A549 (cell line): Measurements from ENCODE around the gene ADCYAP1R1. TPM values are rescaled to one million over a fixed set of nuclear protein-coding genes. Genes with fewer than 3 reads are reported as not detected.
A peak's percentile ranks its signal among the peaks of the same experiment; 100 is the strongest.

ENCODE experiments used
- ATAC-seq, 2 experiments: fragments of 200-7000 bp in 1 of 2; fragments of >200 bp in 1 of 2; cut with Nextera tagmentation in 1 of 2; cut with Tn5 transposase in 1 of 2; 3 replicates each; pipeline versions ENCODE4 v1.8.0 to v1.9.1; 2018 to 2020; ENCODE audit warnings: mild to moderate bottlenecking in 1 of 2, moderate library complexity in 1 of 2
- CTCF ChIA-PET: fragments of 300-600 bp; sonication (Branson Sonifier 250); formaldehyde crosslinking; extraction: SDS; loops from one replicate; lab custom pipeline; 2021; ENCODE audit warnings: antibody characterized with exemption, inconsistent platforms; lab: Yijun Ruan, JAX
- POLR2A ChIA-PET: fragments of 350-600 bp; formaldehyde crosslinking; extraction: SDS; loops from one replicate; lab custom pipeline; 2021; ENCODE audit warnings: antibody characterized with exemption, inconsistent platforms; lab: Yijun Ruan, JAX
- DNase-seq, 2 experiments: peaks; one replicate each; pipeline versions ENCODE4 v3.0.0 to v3.0.0-alpha.2; 2011 to 2016; ENCODE audit warnings: low read depth in 1 of 2, low spot score in 1 of 2
- FAIRE-seq: peaks from 2 replicates; lab custom pipeline; 2011; peaks lifted over from hg19 to GRCh38; lab: Jason Lieb, UNC
- H3K27ac ChIP-seq, 2 experiments: fragments of >200 bp; sonication (Bioruptor Twin); formaldehyde crosslinking; 3 replicates each; pipeline ENCODE4 v1.5.1; 2016 to 2017
- H3K4me1 ChIP-seq: fragments of >200 bp; sonication (Bioruptor Twin); formaldehyde crosslinking; 3 replicates; pipeline ENCODE4 v1.6.1; 2016
- H3K4me2 ChIP-seq: fragments of >200 bp; sonication (Bioruptor Twin); formaldehyde crosslinking; 3 replicates; pipeline ENCODE4 v1.6.1; 2016
- H3K4me3 ChIP-seq: fragments of >200 bp; sonication (Bioruptor Twin); formaldehyde crosslinking; 3 replicates; pipeline ENCODE4 v1.5.1; 2016
- H3K9me3 ChIP-seq: fragments of >200 bp; sonication (Bioruptor Twin); formaldehyde crosslinking; 3 replicates; pipeline ENCODE4 v1.6.1; 2016
- CHD4 ChIP-seq: fragments of 200-600 bp; sonication (generic); IDR thresholded peaks from 2 replicates; pipeline ENCODE4 v1.6.1; 2016; ENCODE audit warnings: antibody characterized with exemption, mild to moderate bottlenecking, borderline replicate concordance
- ESRRA ChIP-seq: fragments of 150-350 bp; IDR thresholded peaks from 2 replicates; pipeline ENCODE4 v1.6.1; 2014; ENCODE audit warnings: mild to moderate bottlenecking, low read length, borderline replicate concordance
- FOSB ChIP-seq: fragments of 250-450 bp; sonication (Bioruptor Pico); IDR thresholded peaks from 2 replicates; pipeline ENCODE4 v1.5.0; 2020; ENCODE audit warnings: mild to moderate bottlenecking, moderate library complexity
- FOSL2 ChIP-seq, 2 experiments: fragments of 450-650 bp in 1 of 2; fragments of >200 bp in 1 of 2; sonication (Bioruptor Twin) in 1 of 2; formaldehyde crosslinking; IDR thresholded peaks; 2 replicates each; pipeline versions ENCODE4 v1.5.0 to v1.6.1; 2016 to 2020; ENCODE audit warnings: mild to moderate bottlenecking in 1 of 2, moderate library complexity in 1 of 2
- FOXS1 ChIP-seq: fragments of 250-450 bp; sonication (Bioruptor Pico); IDR thresholded peaks from 2 replicates; pipeline ENCODE4 v1.5.0; 2020; ENCODE audit warnings: mild to moderate bottlenecking, moderate library complexity
- HDAC2 ChIP-seq: fragments of 200-600 bp; sonication (generic); IDR thresholded peaks from 2 replicates; pipeline ENCODE4 v1.6.1; 2016
- HOXB5 ChIP-seq: fragments of 250-450 bp; sonication (Bioruptor Pico); IDR thresholded peaks from 2 replicates; pipeline ENCODE4 v1.5.0; 2020; ENCODE audit warnings: mild to moderate bottlenecking, moderate library complexity
- KDM1A ChIP-seq: fragments of 200-600 bp; sonication (generic); IDR thresholded peaks from 2 replicates; pipeline ENCODE4 v1.6.1; 2016; ENCODE audit warnings: low read depth, mild to moderate bottlenecking
- MAFK ChIP-seq: fragments of 450-650 bp; IDR thresholded peaks from 2 replicates; pipeline ENCODE4 v1.6.1; 2014; ENCODE audit not compliant: partially characterized antibody
- MAZ ChIP-seq: fragments of 150-350 bp; IDR thresholded peaks from 2 replicates; pipeline ENCODE4 v1.6.1; 2014; ENCODE audit warnings: antibody characterized with exemption, low read depth, low read length, borderline replicate concordance
- NFE2L2 ChIP-seq: fragments of 150-350 bp; conservative IDR thresholded peaks from 2 replicates; pipeline ENCODE4 v1.6.1; 2014; ENCODE audit warnings: low read length
- NPAS2 ChIP-seq: fragments of 250-450 bp; sonication (Bioruptor Pico); IDR thresholded peaks from 2 replicates; pipeline ENCODE4 v1.8.0; 2022; ENCODE audit warnings: mild to moderate bottlenecking, moderate library complexity, borderline replicate concordance
- RAD21 ChIP-seq, 2 experiments: fragments of >200 bp in 1 of 2; sonication (Bioruptor Twin) in 1 of 2; formaldehyde crosslinking in 1 of 2; IDR thresholded peaks in 1 of 2; conservative IDR thresholded peaks in 1 of 2; 2 replicates in 1 of 2; 3 replicates in 1 of 2; pipeline ENCODE4 v1.6.1; 2012 to 2018; ENCODE audit warnings: inconsistent platforms in 1 of 2
- RNF2 ChIP-seq: fragments of 200-600 bp; sonication (generic); IDR thresholded peaks from 2 replicates; pipeline ENCODE4 v1.6.1; 2016; ENCODE audit warnings: low read depth, mild to moderate bottlenecking, antibody characterized with exemption, moderate library complexity, borderline replicate concordance
- SMC3 ChIP-seq: fragments of >200 bp; sonication (Bioruptor Twin); formaldehyde crosslinking; IDR thresholded peaks from 3 replicates; pipeline ENCODE4 v1.6.1; 2018; ENCODE audit warnings: inconsistent platforms
- ZC3H11A ChIP-seq: fragments of 450-650 bp; IDR thresholded peaks from 2 replicates; pipeline ENCODE4 v1.6.1; 2014; ENCODE audit warnings: antibody characterized with exemption, mild to moderate bottlenecking
- ZNF302 ChIP-seq: fragments of 250-450 bp; sonication (Bioruptor Pico); IDR thresholded peaks from 2 replicates; pipeline ENCODE4 v1.9.0; 2021; ENCODE audit warnings: inconsistent platforms, mild to moderate bottlenecking, moderate library complexity
- WGBS: methylation state at CpG from one replicate; pipeline ENCODE4 v1.1.6; 2017; ENCODE audit errors: missing lambda C conversion rate; 5-methylcytosine and 5-hydroxymethylcytosine counted together
- polyA plus RNA-seq, 4 experiments: library from polyadenylated mRNA; depleted of rRNA in 3 of 4; stranded (reverse); fragments of >200 nt; fragmentation: RNase III in 1 of 4; extraction: RNeasy Plus Mini Kit Qiagen cat#74134 plus additional on column Dnase treatment in 1 of 4; gene quantifications; 2 replicates in 3 of 4; 3 replicates in 1 of 4; pipeline ENCODE4 v1.2.3, GENCODE V29; 2011 to 2017
- TF ChIP-seq, protein P1 (sequence below): IDR thresholded peaks from 2 replicates; pipeline ENCODE4 v1.6.1; 2012
- TF ChIP-seq, protein P2 (sequence below): fragments of 250-450 bp; sonication (Bioruptor Pico); IDR thresholded peaks from 2 replicates; pipeline ENCODE4 v1.5.0; 2021; ENCODE audit warnings: mild to moderate bottlenecking, moderate library complexity, borderline replicate concordance
- TF ChIP-seq, protein P3 (sequence below): fragments of >200 bp; sonication (Bioruptor Twin); formaldehyde crosslinking; IDR thresholded peaks from 2 replicates; pipeline ENCODE4 v1.6.1; 2016
- TF ChIP-seq, protein P4 (sequence below): fragments of 150-350 bp; IDR thresholded peaks from 2 replicates; pipeline ENCODE4 v1.6.1; 2014; ENCODE audit warnings: low read depth, mild to moderate bottlenecking, low read length
- TF ChIP-seq, protein P5 (sequence below): fragments of 450-650 bp; IDR thresholded peaks from 2 replicates; pipeline ENCODE4 v1.6.1; 2014; ENCODE audit warnings: antibody characterized with exemption
- TF ChIP-seq, protein P6 (sequence below): fragments of >200 bp; sonication (Bioruptor Twin); formaldehyde crosslinking; IDR thresholded peaks from 3 replicates; pipeline ENCODE4 v1.5.1; 2016

Gene ADCYAP1R1
- polyA plus RNA-seq, 2 of the 4 experiments (the other 2 are of a cell fraction) = 0.01 TPM; not detected in 1

DNA sequence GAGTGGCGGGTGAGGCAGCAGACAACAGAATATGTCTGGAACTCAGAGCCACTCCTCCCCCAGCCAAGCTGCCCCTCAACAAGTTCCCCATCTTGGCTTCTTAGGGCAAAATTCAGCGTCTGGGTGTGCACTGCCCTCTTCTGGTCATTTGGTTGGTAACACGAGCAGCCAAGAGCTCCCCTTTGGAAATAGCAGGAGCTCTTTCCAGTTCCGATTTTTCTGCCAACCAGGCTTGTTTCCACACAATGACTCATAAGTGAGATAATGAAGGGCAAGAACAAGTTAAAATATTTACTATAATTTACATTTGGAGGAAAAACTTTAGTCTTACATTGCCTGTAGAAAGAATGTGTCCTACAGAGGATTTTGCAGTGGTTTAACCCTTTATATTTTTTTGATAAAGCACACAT is 70.5 kb downstream of the ADCYAP1R1 start:
- POLR2A ChIA-PET = interaction anchor here (0.5 to 0.6 kb wide), 2 partner anchors 138 to 245 kb away, joined by 3 to 4 read pairs; no protein-coding TSS in a partner anchor
- FAIRE-seq = peak; percentile 7
- H3K4me1 ChIP-seq = no peaks in the 10 kb centered on the region

DNA sequence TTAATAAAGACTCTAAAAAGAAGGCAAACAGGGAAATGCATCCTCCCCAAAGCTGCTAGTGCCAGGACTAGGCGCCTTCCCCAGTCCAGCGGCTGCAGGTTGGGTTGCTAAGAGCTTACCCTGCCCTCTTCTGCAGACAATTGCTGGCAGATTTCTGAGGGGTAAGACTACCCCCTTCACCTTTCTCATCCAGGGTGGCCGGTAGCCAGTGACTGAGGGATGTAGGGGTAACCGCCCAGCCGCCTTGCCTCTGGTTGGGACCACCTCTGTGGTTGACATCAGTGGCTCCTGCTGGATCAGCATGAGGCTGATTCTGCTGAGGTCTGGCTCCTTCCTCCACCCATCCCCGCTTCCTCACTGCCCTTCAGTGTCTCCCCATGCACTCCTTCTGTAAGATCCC is 71.2 kb downstream of the ADCYAP1R1 start:
- no peak overlapping the region for H3K27ac ChIP-seq
- no peak for DNase-seq
- H3K9me3 ChIP-seq = no peaks in the 10 kb centered on the region
- ATAC-seq = no peak
- no peak overlapping the region for H3K4me2 ChIP-seq
- ChIA-PET CTCF (interaction anchor here (0.6 to 13.0 kb wide), 59 partner anchors 8 to 1109 kb away, joined by 3 to 319 read pairs (median 5); partner anchors contain the start of gene GHRHR), POLR2A (interaction anchor here (0.5 kb wide), 1 partner anchor 246 kb away, joined by 3 read pairs; no protein-coding TSS in a partner anchor)
- WGBS = 44% methylated on average over 6 of the region's 6 CpGs
- no peaks in the 10 kb centered on the region for H3K4me1 ChIP-seq
- no peak overlapping the region for H3K4me3 ChIP-seq
- TF ChIP-seq, protein P1, sequence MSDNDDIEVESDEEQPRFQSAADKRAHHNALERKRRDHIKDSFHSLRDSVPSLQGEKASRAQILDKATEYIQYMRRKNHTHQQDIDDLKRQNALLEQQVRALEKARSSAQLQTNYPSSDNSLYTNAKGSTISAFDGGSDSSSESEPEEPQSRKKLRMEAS = no peak
- no peak for TF ChIP-seq KDM1A
- TF ChIP-seq, protein P2, sequence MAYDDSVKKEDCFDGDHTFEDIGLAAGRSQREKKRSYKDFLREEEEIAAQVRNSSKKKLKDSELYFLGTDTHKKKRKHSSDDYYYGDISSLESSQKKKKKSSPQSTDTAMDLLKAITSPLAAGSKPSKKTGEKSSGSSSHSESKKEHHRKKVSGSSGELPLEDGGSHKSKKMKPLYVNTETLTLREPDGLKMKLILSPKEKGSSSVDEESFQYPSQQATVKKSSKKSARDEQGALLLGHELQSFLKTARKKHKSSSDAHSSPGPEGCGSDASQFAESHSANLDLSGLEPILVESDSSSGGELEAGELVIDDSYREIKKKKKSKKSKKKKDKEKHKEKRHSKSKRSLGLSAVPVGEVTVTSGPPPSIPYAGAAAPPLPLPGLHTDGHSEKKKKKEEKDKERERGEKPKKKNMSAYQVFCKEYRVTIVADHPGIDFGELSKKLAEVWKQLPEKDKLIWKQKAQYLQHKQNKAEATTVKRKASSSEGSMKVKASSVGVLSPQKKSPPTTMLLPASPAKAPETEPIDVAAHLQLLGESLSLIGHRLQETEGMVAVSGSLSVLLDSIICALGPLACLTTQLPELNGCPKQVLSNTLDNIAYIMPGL (CRISPR knock-in tag) = no peak
- no peak for TF ChIP-seq CHD4
- no peak for FAIRE-seq

More for the DNA sequence above, 70.5 kb downstream of the ADCYAP1R1 start:
- TF ChIP-seq FOXS1 (CRISPR knock-in tag) (no peak), FOSL2 (IDR thresholded peaks at IDR 0.05) (no peak), FOSL2 (CRISPR knock-in tag; IDR thresholded peaks at IDR 0.05) (peak; percentile 58), RNF2 (no peak), HOXB5 (CRISPR knock-in tag) (no peak), ZNF302 (no peak), HDAC2 (no peak), NFE2L2 (no peak), KDM1A (no peak), MAFK (peak; percentile 57), FOSB (CRISPR knock-in tag) (no peak), MAZ (no peak), SMC3 (peak; percentile 91), NPAS2 (CRISPR knock-in tag) (no peak), RAD21 (conservative IDR thresholded peaks at IDR 0.05 in 1 of 2, IDR thresholded peaks at IDR 0.05 in 1 of 2) (peak; percentile 86 to 87), ESRRA (no peak), ZC3H11A (no peak)
- TF ChIP-seq, protein P2 (CRISPR knock-in tag) = no peak
- TF ChIP-seq, protein P3, sequence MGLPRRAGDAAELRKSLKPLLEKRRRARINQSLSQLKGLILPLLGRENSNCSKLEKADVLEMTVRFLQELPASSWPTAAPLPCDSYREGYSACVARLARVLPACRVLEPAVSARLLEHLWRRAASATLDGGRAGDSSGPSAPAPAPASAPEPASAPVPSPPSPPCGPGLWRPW = no peak
- TF ChIP-seq, protein P4, sequence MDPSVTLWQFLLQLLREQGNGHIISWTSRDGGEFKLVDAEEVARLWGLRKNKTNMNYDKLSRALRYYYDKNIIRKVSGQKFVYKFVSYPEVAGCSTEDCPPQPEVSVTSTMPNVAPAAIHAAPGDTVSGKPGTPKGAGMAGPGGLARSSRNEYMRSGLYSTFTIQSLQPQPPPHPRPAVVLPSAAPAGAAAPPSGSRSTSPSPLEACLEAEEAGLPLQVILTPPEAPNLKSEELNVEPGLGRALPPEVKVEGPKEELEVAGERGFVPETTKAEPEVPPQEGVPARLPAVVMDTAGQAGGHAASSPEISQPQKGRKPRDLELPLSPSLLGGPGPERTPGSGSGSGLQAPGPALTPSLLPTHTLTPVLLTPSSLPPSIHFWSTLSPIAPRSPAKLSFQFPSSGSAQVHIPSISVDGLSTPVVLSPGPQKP = no peak
- TF ChIP-seq, protein P5, sequence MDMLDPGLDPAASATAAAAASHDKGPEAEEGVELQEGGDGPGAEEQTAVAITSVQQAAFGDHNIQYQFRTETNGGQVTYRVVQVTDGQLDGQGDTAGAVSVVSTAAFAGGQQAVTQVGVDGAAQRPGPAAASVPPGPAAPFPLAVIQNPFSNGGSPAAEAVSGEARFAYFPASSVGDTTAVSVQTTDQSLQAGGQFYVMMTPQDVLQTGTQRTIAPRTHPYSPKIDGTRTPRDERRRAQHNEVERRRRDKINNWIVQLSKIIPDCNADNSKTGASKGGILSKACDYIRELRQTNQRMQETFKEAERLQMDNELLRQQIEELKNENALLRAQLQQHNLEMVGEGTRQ = no peak
- TF ChIP-seq, protein P1 = no peak
- TF ChIP-seq, protein P6, sequence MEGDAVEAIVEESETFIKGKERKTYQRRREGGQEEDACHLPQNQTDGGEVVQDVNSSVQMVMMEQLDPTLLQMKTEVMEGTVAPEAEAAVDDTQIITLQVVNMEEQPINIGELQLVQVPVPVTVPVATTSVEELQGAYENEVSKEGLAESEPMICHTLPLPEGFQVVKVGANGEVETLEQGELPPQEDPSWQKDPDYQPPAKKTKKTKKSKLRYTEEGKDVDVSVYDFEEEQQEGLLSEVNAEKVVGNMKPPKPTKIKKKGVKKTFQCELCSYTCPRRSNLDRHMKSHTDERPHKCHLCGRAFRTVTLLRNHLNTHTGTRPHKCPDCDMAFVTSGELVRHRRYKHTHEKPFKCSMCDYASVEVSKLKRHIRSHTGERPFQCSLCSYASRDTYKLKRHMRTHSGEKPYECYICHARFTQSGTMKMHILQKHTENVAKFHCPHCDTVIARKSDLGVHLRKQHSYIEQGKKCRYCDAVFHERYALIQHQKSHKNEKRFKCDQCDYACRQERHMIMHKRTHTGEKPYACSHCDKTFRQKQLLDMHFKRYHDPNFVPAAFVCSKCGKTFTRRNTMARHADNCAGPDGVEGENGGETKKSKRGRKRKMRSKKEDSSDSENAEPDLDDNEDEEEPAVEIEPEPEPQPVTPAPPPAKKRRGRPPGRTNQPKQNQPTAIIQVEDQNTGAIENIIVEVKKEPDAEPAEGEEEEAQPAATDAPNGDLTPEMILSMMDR = peak; percentile 90
- TF ChIP-seq, all 56 proteins: peak for 5
- DNase-seq (peak; percentile 46 to 76), ATAC-seq (peak; percentile 74 to 89; a peak in 5 of 6 replicates)
- Histone ChIP-seq H3K4me3 (no peak overlapping the region), H3K9me3 (no peaks in the 10 kb centered on the region), H3K27ac (no peak overlapping the region), H3K4me2 (no peak overlapping the region)
- 5% methylated on average over 4 of the region's 4 CpGs for WGBS
- CTCF ChIA-PET = interaction anchor here (0.6 to 13.0 kb wide), 64 partner anchors 9 to 1088 kb away, joined by 3 to 319 read pairs (median 5); partner anchors contain the start of gene GHRHR
